NCI-H446 (cell line): ENCODE data around the gene RIPK4.

Experiments
- DNase-seq, 2 experiments: peaks; one replicate each; lab custom pipeline; 2025; lab: John Stamatoyannopoulos, UW

The RIPK4 gene

DNA sequence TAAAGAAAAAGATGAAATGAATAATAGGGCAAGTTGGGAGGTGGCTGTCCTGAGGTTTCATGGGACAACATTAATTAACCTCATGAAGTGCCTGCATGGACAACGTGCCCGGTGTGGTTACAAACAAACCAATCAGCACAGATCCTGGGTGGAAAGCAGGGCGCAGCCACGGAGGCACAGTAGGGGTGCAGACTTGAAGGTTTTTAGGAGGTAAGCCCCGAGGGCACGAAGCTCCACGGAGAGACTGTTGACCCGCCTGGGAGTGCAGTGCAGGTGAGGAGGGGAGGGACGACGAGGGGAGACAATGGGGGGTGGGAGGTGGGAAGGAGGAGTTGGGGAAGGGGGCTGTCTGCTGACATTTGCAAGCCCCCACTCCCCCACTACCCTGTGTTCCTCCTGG is 2.3 kb upstream of the RIPK4 start:
- no peak for DNase-seq

- DNase-seq, result no peak
Observed at GRCh38 chr21:41768437-41769042, 1.7 kb upstream of the RIPK4 start.

DNA sequence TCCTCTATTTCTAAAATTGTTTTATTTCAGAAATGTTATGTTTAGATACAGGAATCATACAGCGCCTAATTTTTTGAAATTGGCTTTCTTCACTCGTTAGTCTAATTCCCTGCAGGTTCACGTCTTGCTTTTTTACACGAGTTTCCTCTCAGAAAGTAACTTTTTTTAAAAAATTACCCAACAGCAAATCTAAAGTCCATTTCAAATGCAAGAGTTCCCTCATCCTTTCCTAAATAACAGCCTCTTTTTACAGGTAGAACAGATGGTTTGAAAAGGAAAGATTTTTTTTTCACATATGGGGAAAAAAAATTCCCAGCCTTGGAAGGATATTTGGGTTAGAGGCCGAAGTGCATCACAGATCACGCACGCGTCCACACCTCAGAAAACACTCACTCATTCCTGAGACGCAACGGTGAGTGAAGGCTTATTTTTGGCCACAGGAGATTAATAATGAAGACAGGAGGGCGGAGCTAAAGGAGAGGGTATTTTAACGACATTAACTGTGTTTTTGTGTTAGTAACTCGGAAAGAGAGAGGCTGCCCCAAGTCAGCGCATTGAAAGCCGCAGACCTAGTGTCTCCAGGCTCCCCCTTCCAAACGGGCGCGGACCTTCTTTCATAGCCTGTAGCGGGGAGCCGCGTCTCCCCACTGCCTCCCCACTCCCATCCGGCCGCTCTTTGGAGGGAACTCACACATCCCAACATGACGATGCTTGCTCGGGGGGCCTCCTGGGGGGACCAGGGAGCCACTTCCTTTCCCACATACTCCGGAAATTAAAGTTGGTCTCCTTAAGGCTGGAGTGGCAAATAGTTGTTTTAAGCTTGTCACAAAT is 969 bp upstream of the RIPK4 start:
- no peak for DNase-seq

- DNase-seq, result no peak
Observed at GRCh38 chr21:41765973-41766882, 624 bp downstream of the RIPK4 start.

GRCh38 chr21:41765420-41765821 is 1.4 kb downstream of the RIPK4 start:
- DNase-seq, result no peak

DNA sequence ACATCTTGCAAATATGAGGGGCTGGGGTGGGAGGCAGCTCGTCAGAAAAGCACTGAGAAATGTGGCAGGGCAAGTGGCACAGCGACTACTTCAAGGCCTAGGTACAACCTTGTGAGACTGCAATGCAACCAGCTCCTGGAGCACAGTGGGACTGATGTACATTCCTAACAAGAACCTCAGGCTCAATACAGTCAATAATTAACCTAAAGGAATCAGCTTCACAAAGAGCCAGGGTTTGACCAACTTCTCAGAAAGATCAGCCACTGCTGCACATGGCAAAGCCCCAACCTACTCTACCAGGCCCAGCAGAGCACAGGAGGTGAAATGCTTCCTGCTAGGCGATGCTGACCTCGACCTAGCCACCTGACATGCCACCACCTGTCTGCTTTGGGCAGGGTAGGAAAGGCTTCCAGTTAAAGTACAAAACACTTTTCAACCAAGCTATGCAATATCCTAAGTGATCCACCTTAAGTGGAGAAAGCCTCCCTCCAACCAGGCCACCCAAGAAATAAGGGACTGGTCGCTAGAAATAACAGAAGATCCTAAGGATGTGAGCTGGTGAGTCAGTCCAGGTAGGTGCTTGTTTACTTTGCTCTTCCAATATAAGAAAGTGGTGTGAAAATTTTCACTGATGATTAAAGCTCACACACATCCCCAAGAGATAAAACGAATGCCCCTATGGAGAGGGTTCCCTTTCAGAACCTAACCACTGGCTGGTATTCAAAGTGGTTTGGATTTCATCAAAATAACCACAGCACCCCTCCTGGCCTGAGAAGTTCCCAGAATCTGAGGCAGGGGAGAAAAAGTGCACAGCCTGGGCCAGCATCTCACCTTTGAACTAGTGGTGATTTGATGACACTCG is 2.1 kb downstream of the RIPK4 start:
- DNase-seq, result no peak

GRCh38 chr21:41763996-41764395 is 2.9 kb downstream of the RIPK4 start:
- DNase-seq, result no peak

DNA sequence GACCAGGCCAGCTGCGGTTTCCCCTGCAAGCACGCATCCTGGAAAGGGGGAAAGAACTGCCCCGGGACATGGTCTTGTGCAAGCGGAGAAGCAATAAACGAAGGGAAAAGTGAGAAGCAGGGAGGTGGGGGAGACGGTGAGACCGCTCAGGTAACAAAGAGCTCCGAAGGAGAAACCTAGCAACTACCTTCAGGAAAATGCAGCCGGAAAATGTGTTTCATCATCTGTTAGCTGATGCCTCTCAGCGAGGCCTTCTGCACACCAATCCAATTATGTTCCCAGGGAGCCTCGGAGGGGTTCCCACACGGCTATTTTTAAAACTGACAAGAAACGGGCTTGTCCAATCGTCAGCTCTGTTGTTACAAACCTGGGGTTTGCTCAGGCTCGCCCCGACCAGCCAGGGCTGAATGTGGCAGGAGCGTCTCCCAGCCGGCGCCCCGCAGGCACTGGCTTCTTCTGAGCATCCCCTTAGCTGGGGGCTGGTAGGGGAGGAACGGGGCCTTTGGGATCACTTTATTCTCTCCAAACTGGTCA is 3.4 kb downstream of the RIPK4 start:
- no peak for DNase-seq

- no peak for DNase-seq
Observed at GRCh38 chr21:41762753-41763152, 4.1 kb downstream of the RIPK4 start.

DNA sequence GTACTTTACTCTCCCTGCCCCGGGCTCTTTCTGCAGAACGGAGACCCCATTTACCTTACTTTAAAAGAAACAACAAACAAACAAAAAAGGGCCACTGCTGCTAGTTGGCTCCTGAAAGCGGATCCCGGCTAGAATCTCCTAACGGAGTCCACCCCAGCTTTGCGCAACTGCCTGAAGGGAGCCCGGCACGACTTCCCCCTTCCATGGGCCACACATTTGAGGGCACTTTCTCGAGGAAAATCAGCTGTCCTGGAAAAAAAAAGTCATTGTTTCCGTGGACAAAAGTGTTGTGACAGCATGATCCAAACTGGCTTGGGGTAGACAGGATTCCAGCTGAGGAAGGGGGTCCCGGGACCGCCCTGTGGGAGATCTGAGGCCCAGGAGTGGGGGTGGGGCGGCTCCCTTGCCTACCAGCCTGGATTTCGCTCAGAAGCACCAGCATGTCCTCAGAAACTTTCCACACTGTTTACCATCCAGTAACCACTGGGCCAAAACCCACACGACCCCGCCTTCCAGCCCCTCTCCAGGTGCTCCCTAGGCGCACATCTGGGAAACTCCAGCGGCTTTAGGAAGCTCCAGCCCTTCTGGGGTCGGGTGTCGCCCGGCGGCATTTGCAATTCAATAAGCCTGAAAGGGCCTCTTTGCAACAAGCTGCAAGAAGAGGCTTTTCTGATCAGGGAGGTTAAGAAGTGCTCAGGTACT is 4.8 kb downstream of the RIPK4 start:
- DNase-seq, result no peak

DNA sequence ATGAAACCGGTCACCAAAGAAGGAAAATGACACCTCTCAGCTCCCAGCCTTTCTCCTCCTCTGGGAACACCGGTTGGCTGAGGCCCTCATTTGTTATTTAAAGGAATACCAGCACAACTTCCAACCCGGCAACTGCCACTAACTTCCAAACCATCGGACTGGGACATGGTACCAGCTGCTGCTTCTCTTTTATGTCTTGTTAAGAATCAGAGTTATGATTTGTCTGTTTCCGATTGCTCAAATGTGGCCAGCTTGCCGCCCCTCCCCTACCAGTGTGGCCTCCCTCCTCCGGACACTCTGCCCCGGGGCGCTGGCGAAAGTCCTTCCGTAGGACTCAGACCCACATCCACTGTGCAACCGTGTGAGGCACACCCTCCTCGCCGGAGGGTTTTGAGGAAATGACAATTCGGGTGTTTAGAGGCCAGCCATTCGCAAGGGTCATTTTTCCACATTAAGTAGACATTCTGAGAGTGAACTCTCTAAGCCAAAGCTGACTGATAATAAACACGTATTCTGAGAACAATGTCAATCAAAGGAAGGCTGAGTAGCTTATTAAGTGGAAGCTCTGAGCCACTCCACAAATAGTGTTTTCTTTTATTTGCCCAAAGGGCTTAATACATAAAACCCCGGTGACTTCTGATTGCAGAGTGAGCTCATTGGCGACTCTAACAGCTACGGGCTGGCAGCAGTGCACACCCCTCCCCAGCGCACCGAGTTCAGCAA is 5.5 kb downstream of the RIPK4 start:
- DNase-seq, result no peak

DNA sequence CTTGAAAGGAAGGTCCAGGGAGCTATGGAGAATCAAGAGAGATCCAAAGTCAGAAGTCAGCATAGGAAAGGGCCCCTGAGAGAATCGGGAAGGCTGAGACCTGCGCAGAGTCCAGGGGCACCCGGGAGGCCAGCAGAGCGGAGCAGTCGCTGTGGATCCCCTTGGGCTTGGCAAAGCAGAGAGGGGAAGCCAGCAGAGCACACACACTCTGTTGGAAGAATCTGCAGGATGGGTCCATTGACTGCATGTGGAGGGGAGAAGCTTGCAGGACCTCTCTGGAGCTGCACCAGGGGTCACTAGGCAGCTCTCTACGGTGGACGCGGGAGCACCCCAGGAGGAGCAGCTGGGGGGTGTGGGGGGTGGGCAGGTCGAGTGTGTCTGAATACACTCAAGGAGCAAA is 6.4 kb downstream of the RIPK4 start:
- no peak for DNase-seq

DNA sequence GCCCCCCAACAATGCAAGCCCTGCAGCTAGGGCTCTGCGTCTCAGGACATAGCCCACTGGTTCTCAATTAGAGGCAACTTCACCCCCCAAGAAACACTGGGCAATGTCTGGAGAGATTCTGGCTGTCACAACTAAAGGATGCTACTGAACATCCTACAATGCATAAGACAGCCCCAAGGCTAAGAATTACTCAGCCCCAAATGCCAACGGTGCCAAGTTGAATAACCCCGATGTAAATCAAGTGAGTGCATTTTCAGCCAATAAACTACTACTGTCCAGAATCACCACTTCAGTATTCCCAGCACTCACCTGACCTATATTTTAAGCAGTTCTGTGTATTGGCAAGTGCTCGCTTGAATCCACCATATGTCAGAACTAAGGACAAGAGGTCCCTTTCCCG is 6.9 kb downstream of the RIPK4 start:
- no peak for DNase-seq

DNA sequence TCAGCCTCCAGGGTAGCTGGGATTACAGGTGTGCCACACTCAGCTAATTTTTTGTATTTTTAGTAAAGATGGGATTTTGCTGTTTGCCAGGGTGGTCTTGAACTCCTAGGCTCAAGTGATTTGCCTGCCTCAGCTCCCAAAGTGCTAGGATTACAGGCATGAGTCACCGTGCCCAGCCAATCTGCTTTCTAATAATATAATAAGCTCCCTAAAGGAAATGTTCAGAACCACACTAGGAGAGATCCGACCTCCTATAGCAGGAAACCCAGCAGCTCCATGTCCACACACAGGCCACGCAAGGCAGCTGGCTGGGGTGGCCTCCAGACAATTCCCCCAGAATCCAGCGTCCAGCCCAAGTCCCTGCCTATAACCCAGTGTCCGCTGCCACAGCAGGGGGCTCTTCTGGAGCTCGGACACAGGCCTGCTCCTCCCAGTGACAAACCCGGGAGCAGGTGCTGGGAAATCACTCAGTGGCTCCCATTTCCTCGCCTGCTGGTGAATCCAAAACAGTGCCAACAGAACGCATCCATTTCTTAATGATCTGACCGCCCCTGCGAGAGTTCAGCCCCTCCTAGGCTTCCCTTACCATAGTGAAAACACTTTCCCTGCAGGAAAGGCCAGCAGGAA is 7.5 kb downstream of the RIPK4 start:
- DNase-seq, result no peak

- no peak for DNase-seq
Observed at GRCh38 chr21:41758550-41758949, 8.3 kb downstream of the RIPK4 start.

- no peak for DNase-seq
Observed at GRCh38 chr21:41755934-41756773, 10.7 kb downstream of the RIPK4 start.

DNA sequence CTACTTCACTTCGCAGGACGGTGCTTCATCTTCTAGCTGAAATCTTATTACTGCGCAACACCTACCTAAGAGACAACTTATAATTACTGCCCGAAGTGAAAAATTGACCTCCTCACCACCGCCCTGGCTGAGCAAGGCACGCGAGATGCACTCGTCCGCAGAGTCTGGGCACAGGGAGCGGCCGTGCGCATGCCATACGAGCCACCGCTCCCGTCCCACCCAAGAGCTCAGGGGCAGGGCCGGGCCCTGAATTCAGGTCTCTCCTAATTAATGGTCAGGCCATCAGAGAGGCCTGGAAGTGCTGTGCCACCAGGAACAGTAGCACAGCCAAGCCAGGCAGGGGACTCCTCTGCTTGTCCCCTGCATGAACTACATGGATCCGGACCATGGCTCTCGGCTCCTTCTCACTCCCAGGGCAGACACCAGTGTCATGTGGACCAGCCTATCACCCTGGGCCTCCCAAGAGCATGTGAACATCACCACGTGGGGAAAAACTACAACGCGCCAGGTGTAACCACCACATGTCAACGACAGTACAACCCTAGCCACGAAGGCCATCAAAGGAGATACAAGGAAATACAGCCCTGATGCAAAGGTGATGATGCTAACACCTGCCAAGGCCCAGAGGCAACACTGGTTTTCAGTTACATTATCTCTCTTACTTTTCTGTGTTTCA is 11.5 kb downstream of the RIPK4 start:
- no peak for DNase-seq

- no peak for DNase-seq
Observed at GRCh38 chr21:41754479-41754891, 12.4 kb downstream of the RIPK4 start.
